ENCODE measurements around the gene PRDM8.
"Not testable (repeated sequence)": the region's sequence is repeated elsewhere in the genome, so short reads cannot be mapped to it uniquely, and the experiment has no call there.

Gene PRDM8

DNA sequence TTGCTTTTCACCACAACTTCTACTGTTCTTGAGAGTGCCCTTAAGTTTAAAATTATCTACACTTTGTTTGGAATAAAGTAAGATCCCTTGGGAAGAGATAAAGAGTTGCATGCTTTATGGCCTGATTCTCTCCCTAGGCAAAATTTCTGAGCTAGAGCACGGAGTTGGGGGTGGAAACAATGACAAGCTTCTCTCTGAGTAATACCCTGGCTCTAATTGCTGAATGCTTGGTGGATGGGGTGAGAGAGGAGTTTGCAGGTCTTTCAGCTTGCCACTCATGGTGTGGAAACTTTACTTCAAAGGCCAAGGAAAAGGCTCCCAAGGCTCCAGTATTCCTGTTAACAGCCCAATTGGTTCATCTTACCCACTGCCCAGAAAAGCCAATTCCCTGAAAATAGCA is 26.1 kb upstream of the PRDM8 start:
- no peak overlapping the region for H3K27ac ChIP-seq
- no peak for TF ChIP-seq CTCF (IDR thresholded peaks at IDR 0.05)
- no peaks in the 10 kb centered on the region for H3K9me3 ChIP-seq
- no peaks in the 10 kb centered on the region for H3K27me3 ChIP-seq
- peaks cover 5 to 8% of the 10 kb centered on the region in 2 experiments for H3K4me1 ChIP-seq (ENCODE audit: control insufficient read depth in 1 of 2, insufficient read depth in 1 of 2, low read depth in 1 of 2, low read length in 1 of 2)
- H3K36me3 ChIP-seq = no peaks in the 10 kb centered on the region
- no peak overlapping the region for H3K4me3 ChIP-seq (ENCODE audit: low read depth in 1 of 2, low read length in 1 of 2)

DNA sequence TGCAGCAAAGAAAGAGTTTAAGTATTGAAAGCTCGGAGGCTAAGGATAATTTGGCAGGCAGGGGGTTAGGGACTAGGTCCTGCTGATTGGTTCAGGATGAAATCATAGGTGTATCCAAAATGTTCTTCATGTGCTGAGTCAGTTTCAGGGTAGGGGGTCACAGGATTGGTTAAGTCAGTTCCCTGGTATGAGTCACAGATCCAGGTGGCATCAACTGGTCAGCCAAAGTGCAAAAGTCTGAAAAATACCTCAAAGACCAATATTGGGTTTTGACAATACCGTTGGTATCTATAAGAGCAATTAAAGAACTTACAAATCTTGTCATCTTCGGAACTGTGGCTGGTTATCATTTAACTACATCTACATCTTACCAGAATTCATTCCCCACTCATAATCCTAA is 25.6 kb upstream of the PRDM8 start:
- no peaks in the 10 kb centered on the region for H3K9me3 ChIP-seq
- H3K36me3 ChIP-seq = no peaks in the 10 kb centered on the region
- no peak for TF ChIP-seq CTCF (IDR thresholded peaks at IDR 0.05)
- H3K4me3 ChIP-seq (ENCODE audit: low read depth in 1 of 2, low read length in 1 of 2) = no peak overlapping the region
- H3K27me3 ChIP-seq = no peaks in the 10 kb centered on the region
- H3K4me1 ChIP-seq (ENCODE audit: control insufficient read depth in 1 of 2, insufficient read depth in 1 of 2, low read depth in 1 of 2, low read length in 1 of 2) = peaks cover 5 to 8% of the 10 kb centered on the region in 2 experiments
- H3K27ac ChIP-seq = no peak overlapping the region

DNA sequence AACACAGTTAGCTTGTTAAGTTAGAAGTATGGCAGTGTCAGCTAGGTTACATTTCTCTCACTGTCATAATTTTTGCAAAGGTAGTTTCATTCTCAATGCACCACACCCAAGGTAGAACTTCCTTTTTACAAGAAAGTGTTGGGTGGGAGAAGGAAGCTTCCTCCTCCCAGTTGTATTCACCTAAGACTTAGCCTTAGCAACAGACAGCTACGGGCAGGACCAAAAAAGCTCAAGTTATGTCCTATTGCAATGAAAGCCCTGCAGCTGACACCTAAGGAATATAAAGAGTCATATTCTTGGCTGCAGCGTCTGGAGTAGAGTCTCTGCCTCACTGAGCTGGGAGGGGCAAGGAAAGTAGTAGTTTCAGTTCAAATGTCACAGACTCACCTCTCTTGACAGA is 25.1 kb upstream of the PRDM8 start:
- Histone ChIP-seq H3K27ac (no peak overlapping the region), H3K36me3 (no peaks in the 10 kb centered on the region)

DNA sequence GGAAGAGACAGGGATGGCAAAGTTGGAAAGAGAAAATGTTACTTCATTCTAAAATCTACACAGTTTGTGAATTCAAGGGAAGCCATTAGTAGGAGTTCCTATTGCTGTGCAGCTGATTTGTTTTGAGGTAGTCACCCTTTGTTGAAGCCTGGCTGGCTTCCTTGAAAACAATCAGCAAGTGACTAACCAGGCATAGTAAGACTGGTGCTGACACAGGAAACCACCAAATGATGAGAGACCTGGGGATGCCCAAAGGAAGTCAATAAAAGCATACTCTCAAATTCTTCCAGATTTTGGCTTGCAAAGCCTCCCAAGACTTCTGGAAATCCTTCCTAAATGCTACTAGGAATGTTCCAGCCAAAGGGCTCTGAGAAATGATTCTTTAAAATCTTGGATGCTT is 23.9 kb upstream of the PRDM8 start:
- no peak for TF ChIP-seq CTCF (IDR thresholded peaks at IDR 0.05)
- no peak overlapping the region for H3K4me3 ChIP-seq (ENCODE audit: low read depth in 1 of 2, low read length in 1 of 2)
- H3K27me3 ChIP-seq = no peaks in the 10 kb centered on the region
- H3K27ac ChIP-seq = no peak overlapping the region
- H3K9me3 ChIP-seq = no peaks in the 10 kb centered on the region
- H3K36me3 ChIP-seq = no peaks in the 10 kb centered on the region
- peaks cover 5 to 8% of the 10 kb centered on the region in 2 experiments for H3K4me1 ChIP-seq (ENCODE audit: control insufficient read depth in 1 of 2, insufficient read depth in 1 of 2, low read depth in 1 of 2, low read length in 1 of 2)

More for the DNA sequence above, 25.1 kb upstream of the PRDM8 start:
- no peak overlapping the region for H3K4me3 ChIP-seq (ENCODE audit: low read depth in 1 of 2, low read length in 1 of 2)
- TF ChIP-seq CTCF (IDR thresholded peaks at IDR 0.05) = no peak
- H3K27me3 ChIP-seq = no peaks in the 10 kb centered on the region
- no peaks in the 10 kb centered on the region for H3K9me3 ChIP-seq
- H3K4me1 ChIP-seq (ENCODE audit: control insufficient read depth in 1 of 2, insufficient read depth in 1 of 2, low read depth in 1 of 2, low read length in 1 of 2) = peaks cover 5 to 8% of the 10 kb centered on the region in 2 experiments

- Histone ChIP-seq H3K4me3 (ENCODE audit: low read depth in 1 of 2, low read length in 1 of 2) (no peak overlapping the region), H3K36me3 (no peaks in the 10 kb centered on the region), H3K27me3 (no peaks in the 10 kb centered on the region), H3K4me1 (ENCODE audit: control insufficient read depth in 1 of 2, insufficient read depth in 1 of 2, low read depth in 1 of 2, low read length in 1 of 2) (peaks cover 5 to 8% of the 10 kb centered on the region in 2 experiments), H3K9me3 (no peaks in the 10 kb centered on the region), H3K27ac (no peak overlapping the region)
- TF ChIP-seq CTCF (IDR thresholded peaks at IDR 0.05) = no peak
Measured at GRCh38 chr4:80173841-80174240, 23.5 kb upstream of the PRDM8 start.

DNA sequence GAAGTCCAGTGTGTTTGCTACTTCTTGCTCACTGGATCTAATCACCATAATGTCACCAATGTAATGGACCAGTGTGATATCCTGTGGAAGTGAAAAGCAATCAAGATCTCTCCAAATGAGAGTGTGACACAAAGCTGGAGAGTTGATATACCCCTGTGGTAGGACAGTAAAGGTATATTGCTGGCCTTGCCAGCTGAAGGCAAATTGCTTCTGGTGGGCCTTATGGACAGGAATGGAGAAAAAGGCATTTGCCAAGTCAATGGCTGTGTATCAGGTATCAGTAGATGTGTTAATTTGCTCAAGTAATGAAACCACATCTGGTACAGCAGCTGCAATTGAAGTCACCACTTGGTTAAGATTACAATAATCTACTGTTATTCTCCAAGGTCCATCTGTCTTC is 19.5 kb upstream of the PRDM8 start:
- H3K36me3 ChIP-seq; H3K9me3 ChIP-seq; H3K4me3 ChIP-seq (ENCODE audit: low read depth in 1 of 2, low read length in 1 of 2); H3K27ac ChIP-seq; H3K4me1 ChIP-seq (ENCODE audit: control insufficient read depth in 1 of 2, insufficient read depth in 1 of 2, low read depth in 1 of 2, low read length in 1 of 2): not testable (repeated sequence)
- H3K27me3 ChIP-seq = peaks cover 10% of the 10 kb centered on the region
